Endothelial cell of umbilical vein (primary cell): ENCODE measurements around the gene ELP4. TPM values are rescaled to one million over a fixed set of nuclear protein-coding genes. Genes with fewer than 3 reads are reported as not detected.

Experiments used
- BruUV-seq: library from RNA; stranded (reverse); fragments of 400-500 nt; replicated peaks from 2 replicates; lab custom pipeline; 2021; lab: Mats Ljungman, UMichigan
- CTCF ChIA-PET: fragments of 300-600, 350-600 bp; sonication (Branson Sonifier 250); formaldehyde crosslinking; loops from one replicate; lab custom pipeline; 2021; ENCODE audit warnings: antibody characterized with exemption, inconsistent platforms; lab: Charles Lee
- POLR2A ChIA-PET: fragments of 300-600, 350-600 bp; sonication (Branson Sonifier 250); formaldehyde crosslinking; loops from one replicate; lab custom pipeline; 2021; ENCODE audit warnings: antibody characterized with exemption, inconsistent platforms; lab: Charles Lee
- DNase-seq: peaks from one replicate; pipeline ENCODE4 v3.0.0-alpha.2; 2011; ENCODE audit warnings: low read depth, low spot score
- FAIRE-seq: peaks from 2 replicates; lab custom pipeline; 2011; peaks lifted over from hg19 to GRCh38; lab: Jason Lieb, UNC
- H2AFZ ChIP-seq: 2 replicates; pipeline ENCODE4 v1.6.0; 2012; ENCODE audit warnings: low read depth, low read length, control low read depth, inconsistent platforms
- H3K27ac ChIP-seq: 2 replicates; pipeline ENCODE4 v1.5.1; 2011; ENCODE audit warnings: low read depth, mild to moderate bottlenecking, control low read depth, low read length, moderate library complexity; ENCODE audit not compliant: insufficient read depth
- H3K27me3 ChIP-seq, 2 experiments: 2 replicates each; pipeline versions ENCODE4 v1.6.0 to v1.6.1; 2011; ENCODE audit warnings: low read length in 2 of 2, mixed read lengths in 1 of 2; ENCODE audit not compliant: control insufficient read depth in 2 of 2, insufficient read depth in 2 of 2
- H3K36me3 ChIP-seq, 2 experiments: 2 replicates in 1 of 2; 3 replicates in 1 of 2; pipeline ENCODE4 v1.5.1; 2011; ENCODE audit warnings: low read length in 2 of 2, mild to moderate bottlenecking in 1 of 2, moderate library complexity in 1 of 2; ENCODE audit not compliant: control insufficient read depth in 2 of 2, insufficient read depth in 2 of 2; ENCODE audit errors: extremely low read depth in 1 of 2
- H3K4me1 ChIP-seq: 3 replicates; pipeline ENCODE4 v1.5.1; 2011; ENCODE audit warnings: mild to moderate bottlenecking, low read length; ENCODE audit not compliant: control insufficient read depth, insufficient read depth; ENCODE audit errors: extremely low read depth
- H3K4me2 ChIP-seq: 2 replicates; pipeline ENCODE4 v1.6.1; 2011; ENCODE audit warnings: low read length, control low read depth, mixed read lengths; ENCODE audit not compliant: insufficient read depth
- H3K4me3 ChIP-seq, 3 experiments: fragments of 200-600 bp in 1 of 3; sonication (generic), shearing (Covaris generic) in 1 of 3; replicated peaks in 1 of 3; 2 replicates each; pipeline ENCODE4 v1.5.1; 2011 to 2016; ENCODE audit warnings: control low read depth in 3 of 3, low read length in 3 of 3, mild to moderate bottlenecking in 2 of 3, inconsistent platforms in 1 of 3, low read depth in 1 of 3, moderate library complexity in 1 of 3; ENCODE audit not compliant: insufficient read depth in 1 of 3
- H3K79me2 ChIP-seq: 2 replicates; pipeline ENCODE4 v1.6.0; 2012; ENCODE audit warnings: low read length, inconsistent platforms; ENCODE audit not compliant: control insufficient read depth, insufficient read depth
- H3K9ac ChIP-seq: replicated peaks from 2 replicates; pipeline ENCODE3; 2011; ENCODE audit warnings: low read length, control low read depth; ENCODE audit not compliant: insufficient read depth; ENCODE audit errors: extremely low read depth
- H3K9me1 ChIP-seq: replicated peaks from 3 replicates; pipeline ENCODE4 v1.6.0; 2011; ENCODE audit warnings: mild to moderate bottlenecking, low read length; ENCODE audit not compliant: control insufficient read depth, insufficient read depth; ENCODE audit errors: extremely low read depth
- H3K9me3 ChIP-seq: replicated peaks from 2 replicates; pipeline ENCODE4 v1.5.1; 2012; ENCODE audit warnings: low read length, inconsistent platforms; ENCODE audit not compliant: control insufficient read depth, insufficient read depth
- H4K20me1 ChIP-seq: replicated peaks from 2 replicates; pipeline ENCODE3; 2011; ENCODE audit warnings: mild to moderate bottlenecking, low read length; ENCODE audit not compliant: control insufficient read depth, insufficient read depth; ENCODE audit errors: extremely low read depth
- EZH2 ChIP-seq: IDR thresholded peaks from 2 replicates; pipeline ENCODE4 v1.6.1; 2012; ENCODE audit warnings: borderline replicate concordance, low read depth, mild to moderate bottlenecking, moderate library complexity, low read length, inconsistent platforms; ENCODE audit not compliant: severe bottlenecking
- FOS ChIP-seq: IDR thresholded peaks from 2 replicates; pipeline ENCODE4 v1.6.1; 2011; ENCODE audit warnings: mild to moderate bottlenecking, low read length, moderate library complexity, borderline replicate concordance; ENCODE audit not compliant: insufficient read depth
- GATA2 ChIP-seq: IDR thresholded peaks from 2 replicates; pipeline ENCODE4 v1.7.0; 2011; ENCODE audit warnings: low read depth, mild to moderate bottlenecking, moderate library complexity, mixed read lengths, low read length; ENCODE audit not compliant: insufficient read length, insufficient read depth
- JUN ChIP-seq: IDR thresholded peaks from 2 replicates; pipeline ENCODE4 v1.6.1; 2011; ENCODE audit warnings: borderline replicate concordance, low read depth; ENCODE audit not compliant: insufficient read length, insufficient read depth
- MYC ChIP-seq: IDR thresholded peaks from one replicate; pipeline ENCODE4 v1.6.1; 2011; ENCODE audit warnings: mild to moderate bottlenecking, low read depth, low read length
- POLR2A ChIP-seq: IDR thresholded peaks from 2 replicates; pipeline ENCODE4 v1.6.1; 2012; ENCODE audit warnings: low read depth, mild to moderate bottlenecking, control low read depth, low read length
- POLR2AphosphoS5 ChIP-seq: IDR thresholded peaks from 2 replicates; pipeline ENCODE4 v1.6.1; 2012; ENCODE audit warnings: low read depth, mild to moderate bottlenecking, control low read depth, low read length, moderate library complexity; ENCODE audit not compliant: insufficient read depth
- dilution Hi-C: fragments of 300-500 bp; cut with MboI; formaldehyde crosslinking; loops from one replicate; pipeline ENCODE4 v1.15.0; 2019; ENCODE audit warnings: low sequenced_read_pairs; ENCODE audit not compliant: extremely low pct_ligation_motif_present
- intact Hi-C: fragments of 100-400 bp; cut with micrococcal nuclease; formaldehyde crosslinking; loops from one replicate; pipeline ENCODE4 v1.10.0; 2022
- polyA plus RNA-seq, 4 experiments: library from polyadenylated mRNA; depleted of rRNA in 3 of 4; stranded (reverse) in 3 of 4; unstranded in 1 of 4; fragments of >200 nt; gene quantifications; 2 replicates each; pipeline versions ENCODE4 v1.2.1 to v1.2.3, GENCODE V29; 2011 to 2012; ENCODE audit warnings: missing spikeins in 1 of 4
- total RNA-seq: library from RNA; stranded (reverse); gene quantifications from 2 replicates; pipeline ENCODE4 v1.2.3, GENCODE V29; 2021
- TF ChIP-seq, protein P1 (sequence below): IDR thresholded peaks from 2 replicates; pipeline ENCODE4 v1.6.1; 2011; ENCODE audit not compliant: insufficient read depth, insufficient read length
- TF ChIP-seq, protein P2 (sequence below), 2 donors: IDR thresholded peaks; 1 replicate in 1 of 2; 2 replicates in 1 of 2; pipeline ENCODE4 v1.5.1; 2011; ENCODE audit warnings: low read length in 2 of 2, mild to moderate bottlenecking in 2 of 2, moderate library complexity in 2 of 2, control low read depth in 1 of 2, inconsistent platforms in 1 of 2, low read depth in 1 of 2; ENCODE audit not compliant: insufficient read depth in 1 of 2; ENCODE audit errors: extremely low read depth in 1 of 2

Gene ELP4
- total and polyA plus RNA-seq, 2 donors (not counting 3 experiments of a cell fraction or from before 2014, with no cell fraction given): 11.6 to 16.3 TPM

GRCh38 chr11:31824332-31824878 is 314.8 kb downstream of the ELP4 start:
- intact Hi-C loops: no loop called here

More at GRCh38 chr11:31824332-31824878, 314.8 kb downstream of the ELP4 start:
- no peaks in the 10 kb centered on the region for H3K9me3 ChIP-seq
- BruUV-seq: no TSS peak
- H2AFZ ChIP-seq: no peak overlapping the region
- FAIRE-seq (no peak), DNase-seq (no peak)
- TF ChIP-seq, protein P1, sequence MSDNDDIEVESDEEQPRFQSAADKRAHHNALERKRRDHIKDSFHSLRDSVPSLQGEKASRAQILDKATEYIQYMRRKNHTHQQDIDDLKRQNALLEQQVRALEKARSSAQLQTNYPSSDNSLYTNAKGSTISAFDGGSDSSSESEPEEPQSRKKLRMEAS: no peak
- TF ChIP-seq MYC: no peak
- TF ChIP-seq POLR2AphosphoS5: no peak
- no peak for TF ChIP-seq JUN
- no peak for TF ChIP-seq POLR2A
- TF ChIP-seq EZH2: no peak
- TF ChIP-seq, protein P2, sequence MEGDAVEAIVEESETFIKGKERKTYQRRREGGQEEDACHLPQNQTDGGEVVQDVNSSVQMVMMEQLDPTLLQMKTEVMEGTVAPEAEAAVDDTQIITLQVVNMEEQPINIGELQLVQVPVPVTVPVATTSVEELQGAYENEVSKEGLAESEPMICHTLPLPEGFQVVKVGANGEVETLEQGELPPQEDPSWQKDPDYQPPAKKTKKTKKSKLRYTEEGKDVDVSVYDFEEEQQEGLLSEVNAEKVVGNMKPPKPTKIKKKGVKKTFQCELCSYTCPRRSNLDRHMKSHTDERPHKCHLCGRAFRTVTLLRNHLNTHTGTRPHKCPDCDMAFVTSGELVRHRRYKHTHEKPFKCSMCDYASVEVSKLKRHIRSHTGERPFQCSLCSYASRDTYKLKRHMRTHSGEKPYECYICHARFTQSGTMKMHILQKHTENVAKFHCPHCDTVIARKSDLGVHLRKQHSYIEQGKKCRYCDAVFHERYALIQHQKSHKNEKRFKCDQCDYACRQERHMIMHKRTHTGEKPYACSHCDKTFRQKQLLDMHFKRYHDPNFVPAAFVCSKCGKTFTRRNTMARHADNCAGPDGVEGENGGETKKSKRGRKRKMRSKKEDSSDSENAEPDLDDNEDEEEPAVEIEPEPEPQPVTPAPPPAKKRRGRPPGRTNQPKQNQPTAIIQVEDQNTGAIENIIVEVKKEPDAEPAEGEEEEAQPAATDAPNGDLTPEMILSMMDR (IDR thresholded peaks at IDR 0.05; ENCODE audit: extremely low read depth in 1 of 2, insufficient read depth in 1 of 2, low read depth in 1 of 2, low read length in 2 of 2): no peak
- no peak for TF ChIP-seq FOS
- no peak for TF ChIP-seq GATA2
- H3K4me2 ChIP-seq: no peak overlapping the region
- H3K4me1 ChIP-seq: peaks cover 3% of the 10 kb centered on the region
- peaks cover 90 to 100% of the 10 kb centered on the region in 2 experiments for H3K27me3 ChIP-seq
- H3K27ac ChIP-seq: no peak overlapping the region
- H3K9ac ChIP-seq: no peak overlapping the region
- ChIA-PET POLR2A (no interaction called here), CTCF (no interaction called here)
- no peaks in the 10 kb centered on the region for H4K20me1 ChIP-seq
- H3K4me3 ChIP-seq: no peak overlapping the region
- no peaks in the 10 kb centered on the region for H3K79me2 ChIP-seq
- H3K36me3 ChIP-seq: no peaks in the 10 kb centered on the region
- dilution Hi-C loops: no loop called here
- H3K9me1 ChIP-seq: no peaks in the 10 kb centered on the region
